Fibroblast of mammary gland (primary cell): ENCODE results near the gene IRX3.

Experiments used
- DNase-seq: peaks from one replicate; pipeline ENCODE4 v3.0.0-alpha.2; 2010; ENCODE audit warnings: low read depth
- H3K4me3 ChIP-seq: 2 replicates; pipeline ENCODE4 v1.5.1; 2011; ENCODE audit warnings: low read depth, mild to moderate bottlenecking, low read length, moderate library complexity; ENCODE audit not compliant: control insufficient read depth
- TF ChIP-seq, protein P1 (sequence below): conservative IDR thresholded peaks from 2 replicates; pipeline ENCODE4 v1.5.1; 2011; ENCODE audit warnings: low read depth, low read length, inconsistent platforms; ENCODE audit not compliant: control insufficient read depth, insufficient read depth

The IRX3 gene

GRCh38 chr16:54277845-54278703 lies 8.5 kb downstream of the IRX3 start:
- H3K4me3 ChIP-seq: no peak overlapping the region
- TF ChIP-seq, protein P1, sequence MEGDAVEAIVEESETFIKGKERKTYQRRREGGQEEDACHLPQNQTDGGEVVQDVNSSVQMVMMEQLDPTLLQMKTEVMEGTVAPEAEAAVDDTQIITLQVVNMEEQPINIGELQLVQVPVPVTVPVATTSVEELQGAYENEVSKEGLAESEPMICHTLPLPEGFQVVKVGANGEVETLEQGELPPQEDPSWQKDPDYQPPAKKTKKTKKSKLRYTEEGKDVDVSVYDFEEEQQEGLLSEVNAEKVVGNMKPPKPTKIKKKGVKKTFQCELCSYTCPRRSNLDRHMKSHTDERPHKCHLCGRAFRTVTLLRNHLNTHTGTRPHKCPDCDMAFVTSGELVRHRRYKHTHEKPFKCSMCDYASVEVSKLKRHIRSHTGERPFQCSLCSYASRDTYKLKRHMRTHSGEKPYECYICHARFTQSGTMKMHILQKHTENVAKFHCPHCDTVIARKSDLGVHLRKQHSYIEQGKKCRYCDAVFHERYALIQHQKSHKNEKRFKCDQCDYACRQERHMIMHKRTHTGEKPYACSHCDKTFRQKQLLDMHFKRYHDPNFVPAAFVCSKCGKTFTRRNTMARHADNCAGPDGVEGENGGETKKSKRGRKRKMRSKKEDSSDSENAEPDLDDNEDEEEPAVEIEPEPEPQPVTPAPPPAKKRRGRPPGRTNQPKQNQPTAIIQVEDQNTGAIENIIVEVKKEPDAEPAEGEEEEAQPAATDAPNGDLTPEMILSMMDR: no peak
- no peak for DNase-seq

DNA sequence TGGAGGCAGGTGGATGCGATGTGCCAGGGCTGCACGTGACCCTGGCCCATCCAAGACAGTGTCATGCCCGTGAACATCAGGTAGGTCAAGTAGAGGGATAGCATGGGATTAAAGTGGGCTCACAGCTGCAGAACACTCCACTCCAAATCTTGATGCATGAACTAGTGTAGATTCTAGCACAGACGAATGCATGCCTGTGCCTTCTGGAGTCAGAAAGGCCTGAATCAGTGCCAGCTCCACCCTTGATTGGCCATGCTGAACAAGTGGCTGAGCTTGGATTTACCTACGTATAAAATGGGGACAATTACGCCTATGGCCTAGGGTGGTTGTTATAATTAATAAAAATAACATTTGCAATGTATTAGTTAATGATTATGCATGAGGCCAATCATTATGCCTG lies 10.6 kb downstream of the IRX3 start:
- no peak for DNase-seq
- TF ChIP-seq, protein P1: no peak

GRCh38 chr16:54273566-54273965 lies 13.0 kb downstream of the IRX3 start:
- no peak overlapping the region for H3K4me3 ChIP-seq
- DNase-seq: no peak
- TF ChIP-seq, protein P1: no peak

More for the DNA sequence above, 10.6 kb downstream of the IRX3 start:
- no peak overlapping the region for H3K4me3 ChIP-seq

GRCh38 chr16:54270711-54271110 lies 15.9 kb downstream of the IRX3 start:
- H3K4me3 ChIP-seq: no peak overlapping the region
- no peak for DNase-seq
- TF ChIP-seq, protein P1: no peak

- no peak for DNase-seq
- TF ChIP-seq, protein P1: no peak
- H3K4me3 ChIP-seq: no peak overlapping the region
Measured at GRCh38 chr16:54269461-54269860, 17.1 kb downstream of the IRX3 start.

DNA sequence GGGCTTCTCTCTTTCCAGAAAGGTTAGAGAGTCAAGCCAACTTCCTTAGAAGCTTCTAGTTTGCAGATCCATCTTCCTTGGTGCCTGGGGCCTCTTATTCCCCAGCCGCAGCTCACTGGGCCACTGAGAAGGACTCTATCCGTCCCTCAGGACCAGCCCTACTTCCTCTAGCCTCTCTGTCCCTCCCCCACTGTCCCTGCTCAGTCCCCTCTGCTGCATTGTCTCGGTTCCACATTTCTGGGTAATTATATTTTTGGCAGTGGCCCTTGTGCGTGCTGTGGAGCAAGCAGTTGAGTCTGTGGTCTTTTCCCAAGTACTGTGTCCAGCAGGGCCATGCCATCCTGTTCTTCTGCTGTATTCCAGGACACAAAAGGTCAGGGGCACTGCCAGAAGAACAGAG lies 17.8 kb downstream of the IRX3 start:
- H3K4me3 ChIP-seq: no peak overlapping the region
- DNase-seq: no peak
- TF ChIP-seq, protein P1: no peak
